NCI-H2171 (cell line): Measurements from ENCODE around the gene FAR1.

ENCODE experiments used
- DNase-seq: peaks from one replicate; lab custom pipeline; 2025; lab: John Stamatoyannopoulos, UW

Gene FAR1

DNA sequence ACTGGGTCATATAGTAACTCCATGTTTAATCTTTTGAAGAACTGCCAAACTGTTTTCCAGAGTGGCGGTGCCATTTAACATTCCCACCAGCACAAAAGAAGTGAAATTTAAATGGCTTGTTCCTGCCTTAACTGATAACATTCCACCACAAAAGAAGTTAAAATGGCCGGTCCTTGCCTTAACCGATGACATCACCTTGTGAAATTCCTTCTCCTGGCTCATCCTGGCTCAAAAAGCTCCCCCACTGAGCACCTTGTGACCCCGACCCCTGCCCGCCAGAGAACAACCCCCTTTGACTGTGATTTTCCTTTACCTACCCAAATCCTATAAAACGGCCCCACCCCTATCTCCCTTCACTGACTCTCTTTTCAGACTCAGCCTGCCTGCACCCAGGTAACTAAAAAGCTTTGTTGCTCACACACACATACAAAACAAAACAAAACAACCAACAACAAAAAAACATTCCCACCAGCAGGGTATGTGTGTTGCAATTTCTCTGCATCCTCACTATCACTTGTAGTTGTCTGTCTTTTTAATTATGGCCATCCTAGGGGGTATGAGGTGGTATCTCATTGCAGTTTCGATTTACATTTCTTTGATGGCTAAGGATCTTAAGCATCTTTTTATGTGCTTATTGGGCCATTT is 109.0 kb downstream of the FAR1 start:
- DNase-seq: no peak

DNA sequence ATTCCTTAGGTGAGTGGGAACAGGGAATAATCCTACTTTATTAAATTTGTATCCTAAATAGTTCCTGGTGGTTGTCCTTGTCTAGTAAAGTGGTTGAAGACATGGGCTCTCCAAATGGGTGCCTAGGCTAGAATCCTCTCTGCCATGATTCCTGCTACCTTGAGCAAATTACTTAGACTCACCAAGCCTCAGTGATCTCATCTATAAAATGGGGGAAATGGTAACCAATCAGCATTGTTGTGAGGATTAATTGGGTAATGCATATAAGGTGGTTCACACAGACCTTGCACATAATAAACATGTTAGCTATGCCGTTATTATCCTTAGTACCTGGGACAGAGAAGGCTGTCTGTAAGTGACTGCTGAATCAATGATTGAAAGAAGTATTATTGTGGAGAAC is 109.9 kb downstream of the FAR1 start:
- DNase-seq: no peak

DNA sequence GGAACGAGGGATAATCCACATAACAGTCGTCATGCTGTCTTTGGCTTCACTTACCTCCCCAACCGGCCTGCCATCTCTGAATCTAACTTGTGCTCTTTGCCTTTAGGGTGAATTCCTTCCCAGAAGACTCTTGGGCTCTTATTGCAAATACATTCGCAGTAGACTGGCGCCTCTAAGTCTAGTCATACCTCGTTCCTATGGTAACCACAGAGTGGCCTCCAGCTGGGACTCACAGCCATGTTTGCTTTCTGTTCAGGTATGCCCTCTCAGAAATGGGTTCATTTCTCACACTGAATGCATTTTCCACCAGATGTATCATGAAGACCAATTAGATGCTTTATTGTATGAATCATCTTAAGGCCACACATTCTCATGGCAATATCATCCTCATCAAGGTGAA is 112.7 kb downstream of the FAR1 start:
- DNase-seq: no peak
